Amniotic stem cell (primary cell): ENCODE measurements around the gene PTPN4.
A peak's percentile ranks its signal among the peaks of the same experiment; 100 is the strongest.
"Not testable (repeated sequence)": the region's sequence is repeated elsewhere in the genome, so short reads cannot be mapped to it uniquely, and the experiment has no call there.

Experiments
- DNase-seq: peaks from one replicate; lab custom pipeline; 2025; lab: John Stamatoyannopoulos, UW

The PTPN4 gene

DNA sequence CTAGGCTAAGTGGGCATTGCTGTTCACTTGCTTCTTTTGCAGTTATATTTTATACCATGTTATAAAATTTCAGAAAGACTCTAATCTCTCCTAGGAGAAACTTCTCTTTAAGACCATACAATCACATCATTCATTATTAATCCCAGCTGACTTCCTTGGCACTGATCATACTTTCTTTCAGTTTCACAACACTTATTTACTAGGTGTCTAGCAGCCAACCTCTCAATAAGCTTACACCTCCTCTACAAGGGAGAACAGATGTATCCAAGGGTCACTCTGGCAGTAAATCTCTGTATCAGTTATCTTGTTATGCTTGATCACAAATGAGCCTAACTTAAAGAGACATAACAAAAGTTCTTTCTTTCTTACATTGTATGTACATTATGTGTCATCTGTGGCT is 183.3 kb downstream of the PTPN4 start:
- DNase-seq: no peak

DNA sequence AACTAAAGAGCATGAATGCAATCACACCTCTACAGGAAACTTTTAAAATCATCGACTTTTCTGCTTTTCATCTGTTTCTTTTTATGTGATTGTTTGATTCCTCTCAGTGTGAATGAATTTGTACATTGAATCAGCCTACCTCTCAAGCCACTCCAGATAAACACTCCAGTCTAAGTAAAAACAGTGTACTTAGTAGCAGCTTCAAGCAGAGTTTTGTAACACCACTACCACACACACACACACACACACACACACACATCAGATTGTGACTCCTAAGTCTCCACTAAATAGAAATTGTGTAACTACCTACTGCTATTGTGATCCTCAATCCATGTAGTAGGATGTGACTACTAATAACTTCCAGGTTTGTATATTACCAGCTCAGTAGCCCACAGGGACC is 187.8 kb downstream of the PTPN4 start:
- no peak for DNase-seq

DNA sequence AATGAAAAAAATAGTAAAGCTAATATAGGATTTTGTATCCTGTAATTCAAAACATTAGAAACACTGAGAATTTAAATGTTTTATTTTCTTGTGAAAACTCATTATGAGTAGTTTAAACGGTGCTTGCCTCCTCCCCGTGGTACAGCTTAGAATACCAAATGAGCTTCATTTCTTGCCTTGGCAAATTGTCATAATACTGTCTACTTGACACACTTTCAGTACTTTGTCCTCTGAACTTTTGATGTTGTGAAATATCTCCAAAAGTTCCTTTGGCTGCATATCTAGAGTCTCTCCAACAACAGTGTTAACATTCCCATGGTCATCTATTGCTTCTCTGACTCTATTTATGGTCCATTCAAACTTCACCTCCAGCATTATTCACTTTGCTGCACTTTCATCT is 191.2 kb downstream of the PTPN4 start:
- no peak for DNase-seq

DNA sequence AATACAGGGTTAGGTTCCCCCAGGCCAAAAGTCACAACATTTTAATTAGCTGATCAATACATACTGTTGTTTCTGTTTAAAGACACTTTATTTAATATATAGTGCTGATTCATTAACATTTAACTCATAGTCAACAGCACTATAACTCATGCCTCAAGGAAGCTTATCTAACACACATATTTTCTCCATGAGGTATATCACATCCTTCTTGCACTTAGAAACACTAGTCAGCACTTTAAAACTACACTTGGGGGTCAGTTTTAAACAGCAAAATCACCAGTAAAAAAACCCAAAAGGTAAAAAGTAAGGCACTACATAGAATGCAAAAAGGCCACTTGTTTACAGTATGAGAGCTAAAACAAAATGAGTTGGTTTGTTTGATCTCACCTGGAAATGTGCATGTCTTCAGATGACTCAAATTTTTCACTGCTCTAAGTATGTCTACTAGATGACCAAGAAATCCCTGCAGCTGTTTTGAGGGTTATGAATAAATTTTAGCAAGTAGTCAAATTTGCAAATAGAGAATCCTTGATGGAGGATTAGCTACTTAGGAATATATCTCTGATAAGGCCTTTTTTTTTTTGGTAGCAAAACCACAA is 199.0 kb downstream of the PTPN4 start:
- DNase-seq: peak; percentile 3

DNA sequence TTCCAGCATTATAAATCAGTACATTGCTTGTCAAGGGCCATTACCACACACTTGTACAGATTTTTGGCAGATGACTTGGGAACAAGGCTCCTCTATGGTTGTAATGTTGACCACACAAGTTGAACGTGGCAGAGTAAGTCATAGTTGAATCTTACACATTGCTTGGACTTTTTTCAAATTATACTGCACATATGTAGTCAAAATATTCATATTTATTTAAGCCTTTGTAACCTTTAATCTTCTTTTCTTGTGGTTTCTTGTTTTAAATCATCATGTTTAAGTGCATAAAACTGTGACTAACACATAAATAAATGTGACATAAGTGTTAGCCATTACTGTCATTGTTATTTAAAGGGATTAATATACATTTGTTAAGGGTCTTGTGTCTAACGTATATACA is 201.1 kb downstream of the PTPN4 start:
- no peak for DNase-seq

DNA sequence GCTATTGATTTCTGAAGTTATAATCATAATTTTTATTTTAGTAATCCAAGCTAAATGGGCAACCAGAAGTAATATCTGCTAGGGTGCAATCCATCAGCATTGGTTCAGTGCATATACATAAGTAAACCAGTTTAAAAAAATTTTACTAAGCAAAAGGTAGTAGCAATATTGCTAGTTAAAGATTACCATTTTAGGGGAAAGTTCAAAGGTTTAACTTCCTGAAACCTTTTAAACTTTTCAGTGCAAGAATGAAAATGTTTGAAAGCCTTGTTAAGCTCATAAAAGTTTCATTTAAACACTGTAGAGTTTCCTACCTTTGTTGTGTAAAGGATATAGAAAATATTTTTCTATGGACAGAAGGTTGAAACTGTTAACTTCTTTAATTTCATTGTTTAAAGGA is 222.2 kb downstream of the PTPN4 start:
- no peak for DNase-seq

DNA sequence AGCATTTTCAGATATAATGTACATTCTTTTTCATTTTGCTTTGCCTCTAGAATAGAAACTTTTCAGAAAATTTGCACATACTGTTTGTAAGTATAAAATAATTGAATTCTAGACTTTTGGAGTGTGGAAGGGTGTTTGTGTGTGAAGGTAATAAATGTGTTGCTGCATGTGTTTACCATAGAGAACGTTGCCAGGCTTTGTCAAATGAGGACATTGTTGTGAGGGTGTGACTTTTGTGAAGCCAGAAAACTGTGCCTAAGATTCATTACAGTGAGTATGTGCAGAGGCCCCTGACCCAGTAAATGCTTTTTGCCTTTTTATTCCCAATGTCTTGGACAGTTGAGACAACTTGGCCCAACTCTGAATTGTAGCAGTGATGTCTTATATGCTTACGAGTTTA is 222.8 kb downstream of the PTPN4 start:
- DNase-seq: no peak

DNA sequence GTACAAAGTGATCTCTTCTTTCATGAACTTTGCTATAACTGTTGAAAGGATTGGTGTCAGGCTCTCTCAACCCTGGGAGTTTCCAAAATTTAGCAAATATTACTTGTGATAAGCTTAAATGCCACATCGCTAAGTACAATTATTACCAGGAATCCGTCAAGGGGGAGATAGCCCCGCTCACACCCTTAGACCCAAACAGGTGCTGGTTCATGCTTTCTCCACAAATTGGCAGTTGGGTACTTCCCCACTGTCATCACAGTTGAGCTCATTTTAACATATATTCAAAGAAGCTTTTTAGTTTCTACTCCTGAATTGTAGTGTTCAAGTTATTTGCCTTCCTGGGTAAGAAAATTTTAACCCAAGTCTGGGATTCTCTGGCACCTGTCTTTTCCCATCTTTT is 223.4 kb downstream of the PTPN4 start:
- no peak for DNase-seq

DNA sequence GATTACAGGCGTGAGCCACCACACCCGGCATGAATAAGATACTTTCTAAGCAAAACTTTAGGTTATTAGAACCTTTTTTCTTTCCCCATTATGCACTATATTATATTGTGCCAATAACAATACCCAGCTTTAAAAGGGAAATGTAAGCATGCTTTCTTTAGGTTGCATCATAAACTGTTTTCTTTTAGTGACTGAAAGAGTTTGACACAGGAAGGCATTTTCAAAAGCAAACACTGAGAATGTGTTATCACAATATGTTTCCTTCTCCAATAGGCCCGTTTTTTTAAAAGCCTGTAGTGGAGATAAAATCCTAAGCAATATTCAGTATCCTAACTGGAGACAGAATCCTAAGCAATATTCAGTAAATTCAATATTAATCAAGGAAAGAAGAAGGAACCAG is 236.4 kb downstream of the PTPN4 start:
- no peak for DNase-seq

DNA sequence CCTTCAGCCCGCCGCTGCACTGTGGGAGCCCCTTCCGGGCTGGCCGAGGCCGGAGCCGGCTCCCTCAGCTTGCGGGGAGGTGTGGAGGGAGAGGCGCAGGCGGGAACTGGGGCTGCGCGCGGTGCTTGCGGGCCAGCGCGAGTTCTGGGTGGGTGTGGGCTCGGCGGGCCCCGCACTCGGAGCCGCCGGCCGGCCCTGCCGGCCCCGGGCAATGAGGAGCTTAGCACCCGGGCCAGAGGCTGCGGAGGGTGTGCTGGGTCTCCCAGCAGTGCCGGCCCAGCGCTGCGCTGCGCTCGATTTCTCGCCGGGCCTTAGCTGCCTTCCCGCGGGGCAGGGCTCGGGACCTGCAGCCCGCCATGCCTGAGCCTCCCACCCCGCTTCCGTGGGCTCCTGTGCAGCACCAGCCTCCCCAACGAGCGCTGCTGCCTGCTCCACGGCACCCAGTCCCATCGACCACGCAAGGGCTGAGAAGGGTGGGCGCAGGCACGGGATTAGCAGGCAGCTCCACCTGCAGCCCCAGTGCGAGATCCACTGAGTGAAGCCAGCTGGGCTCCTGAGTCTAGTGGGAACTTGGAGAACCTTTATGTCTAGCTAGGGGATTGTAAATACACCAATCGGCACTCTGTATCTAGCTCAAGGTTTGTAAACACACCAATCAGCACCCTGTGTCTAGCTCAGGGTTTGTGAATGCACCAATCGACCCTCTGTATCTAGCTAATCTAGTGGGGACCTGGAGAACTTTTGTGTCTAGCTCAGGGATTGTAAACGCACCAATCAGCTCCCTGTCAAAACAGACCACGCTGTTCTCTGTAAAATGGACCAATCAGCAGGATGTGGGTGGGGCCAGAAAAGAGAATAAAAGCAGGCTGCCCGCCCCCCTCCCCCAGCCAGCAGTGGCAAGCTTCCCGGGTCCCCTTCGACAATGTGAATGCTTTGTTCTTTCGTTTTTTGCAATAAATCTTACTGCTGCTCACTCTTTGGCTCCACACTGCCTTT is 237.5 kb downstream of the PTPN4 start:
- DNase-seq: not testable (repeated sequence)

DNA sequence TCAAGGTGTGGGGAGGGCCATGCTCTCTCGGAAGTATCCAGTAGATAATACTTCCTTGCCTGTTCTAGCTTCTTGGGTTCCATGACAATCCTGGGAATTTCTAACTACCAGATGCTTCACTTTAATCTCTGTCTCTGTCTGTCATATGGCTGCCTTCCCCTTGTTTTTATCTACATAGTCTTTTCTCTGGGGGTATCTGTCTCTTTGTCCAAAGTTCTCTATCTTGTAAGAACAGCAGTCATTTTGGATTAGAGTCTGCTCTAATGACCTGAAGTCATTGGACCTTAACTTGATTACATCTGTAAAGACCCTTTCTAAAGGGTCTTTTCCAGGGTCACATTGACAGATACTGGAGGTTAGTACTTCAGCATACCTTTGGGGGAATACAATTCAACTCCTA is 241.7 kb downstream of the PTPN4 start:
- DNase-seq: no peak

DNA sequence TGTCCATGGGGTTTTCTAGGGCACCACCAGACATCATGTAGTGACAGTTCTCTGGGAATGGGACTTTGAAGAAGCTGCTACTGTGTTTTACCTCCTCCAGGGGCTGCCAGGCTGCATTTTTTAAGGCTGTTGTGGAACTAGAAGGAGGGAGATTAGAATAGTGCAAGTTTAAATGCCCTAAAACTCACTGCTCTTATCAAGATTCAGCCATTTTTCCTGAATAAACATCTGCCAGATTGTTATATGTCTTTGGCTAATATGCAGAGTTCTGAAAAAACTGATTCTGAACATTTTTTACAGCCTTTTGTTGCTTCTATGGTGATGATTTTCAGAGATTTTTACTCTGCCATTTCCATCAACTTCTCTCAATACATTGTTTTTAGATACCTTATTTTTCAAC is 244.5 kb downstream of the PTPN4 start:
- no peak for DNase-seq

DNA sequence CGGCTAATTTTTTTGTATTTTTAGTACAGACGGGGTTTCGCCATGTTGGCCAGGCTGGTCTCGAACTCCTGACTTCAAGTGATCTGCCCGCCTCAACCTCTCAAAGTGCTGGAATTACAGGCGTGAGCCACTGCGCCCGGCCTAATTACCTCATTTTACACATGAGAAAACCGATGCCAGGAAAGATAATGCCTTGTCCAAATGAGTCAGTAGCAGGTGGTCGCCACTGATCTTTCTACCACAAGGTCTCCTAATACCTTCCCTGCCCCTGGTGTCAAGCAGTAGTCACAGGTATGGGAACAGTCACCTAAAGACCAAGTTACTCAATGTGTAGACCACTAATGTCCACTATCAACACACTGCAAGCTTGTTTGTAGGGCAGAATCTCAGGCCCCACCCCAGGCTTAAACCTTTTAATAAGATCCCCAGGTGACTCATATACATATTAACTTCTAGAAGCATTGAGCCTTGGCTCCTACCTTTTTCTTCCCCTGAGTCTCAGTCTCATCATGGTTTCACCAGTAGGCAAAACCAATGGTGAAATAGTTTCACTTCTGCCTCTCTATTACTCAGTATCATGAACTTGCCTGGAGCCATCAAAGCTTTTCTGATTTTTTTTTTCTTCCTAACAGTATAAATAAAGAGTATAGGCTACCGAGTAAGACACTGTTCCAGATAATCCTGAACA is 246.3 kb downstream of the PTPN4 start:
- DNase-seq: no peak

DNA sequence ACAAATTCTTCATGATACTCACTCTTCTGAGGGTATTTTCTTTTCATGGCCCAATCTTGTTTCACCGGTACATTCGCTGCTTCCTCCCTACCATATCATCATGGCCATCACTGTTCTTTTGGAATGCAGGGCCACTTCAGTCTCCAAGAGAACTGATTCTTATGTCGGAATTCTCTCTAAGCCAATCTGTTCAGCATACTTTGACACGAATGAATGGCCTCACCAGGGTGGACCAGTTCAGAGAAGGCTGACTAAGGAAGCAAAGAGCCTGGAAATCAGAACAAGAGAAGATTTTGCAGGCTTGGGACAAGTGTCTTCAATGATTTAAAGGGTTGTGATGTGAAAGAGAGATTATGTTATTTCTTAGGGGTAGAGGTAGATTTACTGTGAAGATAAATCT is 248.1 kb downstream of the PTPN4 start:
- no peak for DNase-seq

DNA sequence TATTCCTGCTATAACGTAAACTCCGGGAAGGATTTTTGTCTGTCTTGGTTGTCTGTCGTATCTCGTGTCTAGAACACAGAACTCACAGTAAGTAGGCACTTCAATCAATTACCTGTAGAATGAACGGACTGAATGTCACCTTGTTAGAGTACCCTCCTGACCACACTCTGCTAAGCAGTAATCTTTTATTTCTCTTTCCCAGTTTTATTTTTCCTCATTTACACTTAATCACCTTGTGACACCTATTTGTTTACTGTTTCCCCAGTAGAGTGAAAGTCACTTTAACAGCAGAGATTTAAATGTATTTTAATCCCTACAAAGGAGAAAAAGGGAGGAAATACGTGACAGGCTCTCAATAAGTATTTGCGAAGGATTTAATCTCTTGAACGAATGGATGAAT is 252.6 kb downstream of the PTPN4 start:
- DNase-seq: no peak

DNA sequence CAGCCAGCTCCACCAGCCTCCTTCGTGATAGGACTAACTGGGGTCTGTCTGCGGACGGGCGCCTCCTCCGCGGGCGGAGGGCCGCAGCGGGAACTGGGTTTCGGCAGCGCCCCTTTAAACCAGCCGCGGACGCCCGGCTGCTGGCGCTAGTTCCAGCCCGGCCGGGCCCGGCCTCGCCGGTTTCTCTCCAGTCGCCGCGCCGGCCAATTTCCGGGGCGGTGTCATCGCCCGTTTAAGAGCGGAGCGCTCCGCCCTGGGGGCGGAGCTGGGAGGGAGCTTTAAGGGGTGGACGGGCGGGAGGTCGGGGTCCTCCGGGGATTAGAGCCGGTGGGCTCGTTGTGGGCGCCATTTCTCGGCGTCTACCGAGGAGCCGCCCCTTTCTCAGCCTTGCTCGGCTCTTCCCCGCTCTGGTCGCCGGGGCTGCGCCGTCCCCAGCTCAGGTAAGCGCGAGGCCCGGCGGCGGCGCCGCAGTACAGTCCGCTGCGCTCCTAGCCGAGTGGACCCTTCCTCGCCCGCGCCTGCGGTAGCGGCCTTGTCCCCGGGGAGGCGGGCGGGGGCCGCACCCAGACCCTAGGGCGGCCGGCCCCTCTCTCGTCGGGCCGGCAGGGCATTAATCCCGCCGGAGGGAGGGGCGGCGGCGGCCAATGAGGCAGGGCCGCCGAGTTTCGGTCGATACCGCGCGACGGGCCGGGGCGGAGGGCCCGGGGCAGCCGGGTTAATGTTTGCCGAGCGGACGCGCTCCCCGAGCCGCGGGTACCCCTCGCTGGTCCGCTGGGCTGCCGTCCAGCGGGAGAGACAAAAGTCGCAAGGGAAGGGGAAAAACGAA is 253.3 kb downstream of the PTPN4 start, which contains the start of gene EPB41L5:
EPB41L5 (plus strand) TSS at position 307 of the 826 bp plus-strand sequence. CDS start 6,008 bp downstream, outside the sequence.
- DNase-seq: peak; percentile 91

DNA sequence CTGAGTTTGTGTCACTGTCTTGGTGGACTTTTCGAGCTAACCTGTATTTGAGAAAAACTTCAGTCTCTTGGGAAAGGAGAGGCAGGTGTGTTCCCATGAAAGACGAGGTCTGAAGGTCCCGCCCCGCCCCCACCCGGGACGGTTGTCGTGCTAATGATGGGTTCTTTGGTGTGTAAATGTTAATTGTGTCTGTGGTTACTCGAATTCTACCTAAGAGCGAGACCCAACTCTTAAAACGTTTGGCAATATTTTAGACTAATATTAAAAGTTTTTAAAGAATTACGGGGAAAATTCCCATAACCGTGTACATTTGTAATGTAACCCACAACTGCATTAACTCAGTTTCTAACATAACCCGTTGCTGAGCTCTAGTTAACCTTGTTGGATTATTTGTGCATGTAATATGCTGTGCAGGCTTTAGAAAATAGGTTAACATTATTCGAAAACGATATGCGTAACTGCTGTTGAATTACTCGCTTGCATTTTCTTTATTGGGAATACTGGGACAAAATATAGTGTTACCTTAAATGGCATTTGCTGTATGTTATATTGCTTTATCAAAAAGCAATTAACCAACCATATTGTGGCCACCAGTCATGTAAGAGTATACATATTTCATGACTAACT is 254.0 kb downstream of the PTPN4 start:
- DNase-seq: no peak

DNA sequence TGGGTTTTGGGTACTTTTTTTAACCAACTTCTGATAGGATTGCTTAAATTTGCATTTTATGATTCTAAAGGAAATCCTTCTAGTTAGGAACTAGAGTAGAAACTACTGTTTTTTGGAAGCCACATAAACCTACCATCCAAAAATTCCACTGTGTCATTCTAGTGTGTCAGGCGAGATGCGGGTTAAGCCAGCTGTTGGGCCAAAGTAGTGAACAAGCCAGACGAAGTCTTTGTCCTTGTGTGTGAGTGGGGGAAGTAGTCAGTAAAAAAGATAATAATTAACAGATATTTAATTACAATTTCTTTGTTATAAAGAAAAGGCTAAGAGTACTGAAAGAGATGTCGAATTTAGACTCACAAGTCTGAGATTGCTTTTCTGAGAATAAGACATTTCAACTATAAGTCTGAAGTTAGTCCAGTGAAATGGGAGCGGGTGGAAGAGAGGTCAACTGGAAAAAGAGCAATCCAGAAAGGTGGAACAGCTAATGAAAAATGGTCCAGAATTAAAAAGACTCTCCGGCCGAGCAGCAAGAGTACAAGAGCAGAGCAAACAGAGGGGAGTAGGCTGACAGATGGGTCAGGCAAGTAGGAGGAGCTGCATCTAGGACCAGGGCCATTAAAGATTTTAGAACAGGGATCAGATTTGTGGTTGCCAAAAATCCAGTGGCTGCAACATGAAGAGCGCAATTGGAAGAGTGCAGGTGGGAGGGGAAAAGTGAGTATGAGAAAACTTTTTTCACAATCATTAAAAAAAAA is 254.7 kb downstream of the PTPN4 start:
- DNase-seq: no peak

DNA sequence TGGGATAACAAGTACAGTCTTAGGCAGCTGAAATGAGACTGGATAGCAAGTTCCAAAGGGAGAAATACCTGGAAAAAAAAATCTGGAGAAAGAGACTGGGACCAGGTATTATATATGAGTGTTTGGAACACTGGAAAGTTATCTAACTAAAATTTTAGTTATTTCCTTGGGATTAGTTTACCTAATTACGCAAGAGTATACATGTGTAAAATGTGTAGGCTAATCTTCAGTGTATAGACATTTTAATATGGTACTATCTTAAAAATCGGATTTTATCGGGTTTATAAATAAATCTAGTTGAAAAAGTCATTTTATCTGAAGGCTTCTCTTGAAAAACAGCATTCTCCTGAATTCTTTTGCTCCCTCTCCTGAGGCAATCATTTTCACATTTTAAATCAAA is 257.1 kb downstream of the PTPN4 start:
- DNase-seq: no peak

DNA sequence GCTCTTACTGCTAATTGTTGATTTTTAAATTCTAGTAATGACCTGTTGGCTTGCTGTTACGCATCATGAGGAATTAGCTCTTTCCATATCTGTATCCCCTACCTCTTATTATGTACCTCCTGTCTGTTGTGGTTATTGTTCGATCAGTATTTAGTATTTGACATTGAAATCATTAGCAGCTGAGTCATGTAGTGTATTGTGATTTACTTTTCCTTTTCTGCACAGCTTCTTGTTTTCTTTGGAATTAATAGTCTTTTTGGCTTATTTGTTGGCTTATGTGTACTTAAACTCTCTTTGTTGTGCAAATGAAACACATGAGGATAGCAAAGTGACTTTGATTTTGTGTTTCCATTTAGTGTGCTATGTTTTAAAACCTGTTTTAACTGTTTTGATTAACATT is 257.5 kb downstream of the PTPN4 start:
- no peak for DNase-seq

DNA sequence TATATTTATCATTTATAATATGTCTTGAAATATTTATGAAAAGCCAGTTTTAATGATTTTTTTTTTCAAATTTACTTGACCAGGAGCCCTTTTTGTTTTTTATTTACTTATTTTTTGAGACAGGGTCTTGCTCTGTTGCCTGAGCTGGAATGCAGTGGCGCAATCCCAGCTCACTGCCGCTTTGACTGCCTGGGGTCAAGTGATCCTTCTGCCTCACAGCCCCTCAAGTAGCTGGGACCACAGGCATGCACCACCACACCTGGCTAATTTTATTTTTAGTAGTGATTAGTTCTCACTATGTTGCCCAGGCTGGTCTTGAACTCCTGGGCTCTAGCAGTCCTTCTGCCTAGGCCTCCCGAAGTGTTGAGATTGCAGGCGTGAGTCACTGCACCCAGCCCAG is 258.8 kb downstream of the PTPN4 start:
- DNase-seq: no peak
